Measurements from ENCODE around the gene MYRFL.

MYRFL gene

DNA sequence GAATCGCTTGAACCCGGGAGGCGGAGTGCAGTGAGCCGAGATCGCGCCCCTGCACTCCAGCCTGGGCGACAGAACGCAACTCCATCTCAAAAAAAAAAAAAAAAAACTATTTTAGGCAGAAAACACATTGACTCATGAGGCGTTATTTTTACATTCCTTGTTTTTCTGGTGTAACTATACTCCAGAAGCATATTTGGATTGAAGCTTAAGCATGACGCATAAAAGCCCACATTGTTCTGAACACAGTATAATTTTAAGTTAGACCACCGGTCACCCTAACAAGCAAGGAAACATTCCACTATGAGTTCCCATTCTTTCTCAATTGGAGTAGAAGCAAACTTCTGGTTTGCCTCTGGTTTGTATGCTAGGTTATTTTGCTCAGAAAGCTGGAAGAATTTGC is 173.0 kb downstream of the MYRFL start:
- no peak overlapping the region for H3K4me3 ChIP-seq (ENCODE audit: control insufficient read depth, low read depth, low read length)
- TF ChIP-seq, protein P1, sequence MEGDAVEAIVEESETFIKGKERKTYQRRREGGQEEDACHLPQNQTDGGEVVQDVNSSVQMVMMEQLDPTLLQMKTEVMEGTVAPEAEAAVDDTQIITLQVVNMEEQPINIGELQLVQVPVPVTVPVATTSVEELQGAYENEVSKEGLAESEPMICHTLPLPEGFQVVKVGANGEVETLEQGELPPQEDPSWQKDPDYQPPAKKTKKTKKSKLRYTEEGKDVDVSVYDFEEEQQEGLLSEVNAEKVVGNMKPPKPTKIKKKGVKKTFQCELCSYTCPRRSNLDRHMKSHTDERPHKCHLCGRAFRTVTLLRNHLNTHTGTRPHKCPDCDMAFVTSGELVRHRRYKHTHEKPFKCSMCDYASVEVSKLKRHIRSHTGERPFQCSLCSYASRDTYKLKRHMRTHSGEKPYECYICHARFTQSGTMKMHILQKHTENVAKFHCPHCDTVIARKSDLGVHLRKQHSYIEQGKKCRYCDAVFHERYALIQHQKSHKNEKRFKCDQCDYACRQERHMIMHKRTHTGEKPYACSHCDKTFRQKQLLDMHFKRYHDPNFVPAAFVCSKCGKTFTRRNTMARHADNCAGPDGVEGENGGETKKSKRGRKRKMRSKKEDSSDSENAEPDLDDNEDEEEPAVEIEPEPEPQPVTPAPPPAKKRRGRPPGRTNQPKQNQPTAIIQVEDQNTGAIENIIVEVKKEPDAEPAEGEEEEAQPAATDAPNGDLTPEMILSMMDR (conservative IDR thresholded peaks at IDR 0.05; ENCODE audit: control insufficient read depth, insufficient read depth, low read depth, low read length) = no peak
- no peak for DNase-seq (ENCODE audit: low read depth)

DNA sequence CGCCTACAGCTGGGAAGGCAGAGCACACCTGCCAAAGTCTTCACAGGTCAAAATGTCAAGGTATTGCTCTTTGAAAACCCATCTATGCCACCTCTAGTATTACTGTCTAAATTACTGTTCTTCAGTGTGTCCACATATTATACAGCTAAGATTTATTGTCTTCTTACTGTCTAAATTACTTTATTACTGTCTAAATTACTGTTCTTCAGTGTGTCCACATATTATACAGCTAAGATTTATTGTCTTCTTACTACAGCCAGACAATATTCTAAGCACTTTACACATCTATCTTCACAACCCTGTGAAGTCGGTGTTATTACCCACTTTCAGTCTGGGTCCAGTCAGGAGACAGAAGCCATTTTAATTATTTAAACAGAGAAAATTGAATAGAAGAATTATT is 173.9 kb downstream of the MYRFL start:
- no peak overlapping the region for H3K4me3 ChIP-seq (ENCODE audit: control insufficient read depth, low read depth, low read length)
- no peak for DNase-seq (ENCODE audit: low read depth)
- TF ChIP-seq, protein P1 (conservative IDR thresholded peaks at IDR 0.05; ENCODE audit: control insufficient read depth, insufficient read depth, low read depth, low read length) = no peak

DNA sequence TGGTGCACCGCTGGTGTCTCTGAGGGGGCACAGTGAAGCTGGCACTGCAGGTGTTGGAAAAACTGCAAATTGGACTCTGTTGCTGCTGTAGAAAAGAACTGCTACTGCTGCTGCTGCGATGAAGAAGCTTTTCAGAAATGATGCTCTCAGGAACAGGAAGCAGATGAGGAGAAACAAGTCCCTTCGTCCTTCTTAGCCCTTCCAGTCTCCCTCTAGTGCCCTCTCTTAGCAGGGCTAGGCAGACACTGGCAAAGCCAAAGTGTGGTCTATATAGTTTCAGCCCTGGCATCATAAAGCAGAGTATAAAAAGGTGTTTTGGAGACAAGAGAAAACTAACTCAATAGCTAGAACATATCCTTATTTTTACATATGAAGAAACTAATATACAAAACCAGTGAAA is 174.5 kb downstream of the MYRFL start:
- no peak for DNase-seq (ENCODE audit: low read depth)
- TF ChIP-seq, protein P1 (conservative IDR thresholded peaks at IDR 0.05; ENCODE audit: control insufficient read depth, insufficient read depth, low read depth, low read length) = no peak
- no peak overlapping the region for H3K4me3 ChIP-seq (ENCODE audit: control insufficient read depth, low read depth, low read length)

DNA sequence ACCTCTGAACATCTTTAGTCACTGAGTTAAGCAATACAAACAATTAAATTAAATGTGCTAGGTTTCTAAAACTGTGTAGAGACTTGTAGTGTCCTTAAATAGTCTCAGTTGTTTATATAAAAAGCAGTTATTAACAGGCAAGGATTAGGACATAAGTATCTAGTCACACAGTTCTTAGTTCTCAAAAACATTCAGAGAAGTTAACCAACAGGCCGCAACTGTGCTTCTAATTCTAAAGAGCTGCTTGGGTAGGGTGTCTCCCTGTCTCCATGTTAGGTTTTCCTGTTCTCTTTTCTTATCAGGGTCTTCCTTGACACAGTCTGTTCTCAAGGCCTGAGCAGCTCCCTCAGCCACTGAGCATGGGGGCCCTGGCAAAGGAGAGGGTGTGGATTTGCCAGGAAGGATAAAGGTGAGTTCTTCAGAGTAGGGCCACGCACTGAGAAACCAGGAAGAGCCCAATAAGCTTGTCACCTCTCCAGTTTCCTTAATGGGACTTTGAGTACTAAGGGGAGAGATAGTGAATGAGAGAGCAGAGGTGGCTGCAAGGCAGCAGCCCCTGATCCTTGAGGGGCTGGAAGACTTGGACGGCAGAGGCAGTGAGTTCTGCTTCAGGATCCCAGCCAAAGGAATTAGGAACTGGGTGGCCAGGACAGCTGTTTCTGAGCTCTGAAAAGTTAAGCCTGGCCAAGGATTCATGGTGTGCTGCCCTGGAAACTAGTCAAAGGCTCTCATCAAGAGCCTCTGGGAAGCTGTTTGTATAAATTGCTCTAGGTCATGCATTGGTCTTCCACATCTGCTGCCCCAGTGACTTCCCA is 177.3 kb downstream of the MYRFL start:
- DNase-seq (ENCODE audit: low read depth) = no peak
- TF ChIP-seq, protein P1 (conservative IDR thresholded peaks at IDR 0.05; ENCODE audit: control insufficient read depth, insufficient read depth, low read depth, low read length) = no peak
- H3K4me3 ChIP-seq (ENCODE audit: control insufficient read depth, low read depth, low read length) = no peak overlapping the region

DNA sequence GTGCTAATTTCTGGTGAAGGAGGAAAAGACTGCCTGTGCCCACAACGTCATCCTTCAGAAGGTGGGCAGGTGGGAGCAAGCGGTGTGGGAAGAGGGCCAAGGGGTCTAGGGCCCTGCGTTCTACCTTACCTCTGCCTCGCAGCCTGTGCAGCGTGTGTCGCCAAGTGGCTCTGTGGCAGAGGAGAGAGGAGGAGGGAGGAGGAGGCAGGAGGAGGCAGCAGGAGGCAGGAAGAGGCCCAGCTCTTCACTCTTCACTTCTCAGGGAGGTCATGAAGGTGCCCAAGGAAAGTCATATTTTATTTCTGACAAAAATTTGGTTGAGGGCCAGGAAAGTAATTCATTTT is 177.9 kb downstream of the MYRFL start:
- H3K4me3 ChIP-seq (ENCODE audit: control insufficient read depth, low read depth, low read length) = no peak overlapping the region
- TF ChIP-seq, protein P1 (conservative IDR thresholded peaks at IDR 0.05; ENCODE audit: control insufficient read depth, insufficient read depth, low read depth, low read length) = no peak
- DNase-seq (ENCODE audit: low read depth) = no peak

DNA sequence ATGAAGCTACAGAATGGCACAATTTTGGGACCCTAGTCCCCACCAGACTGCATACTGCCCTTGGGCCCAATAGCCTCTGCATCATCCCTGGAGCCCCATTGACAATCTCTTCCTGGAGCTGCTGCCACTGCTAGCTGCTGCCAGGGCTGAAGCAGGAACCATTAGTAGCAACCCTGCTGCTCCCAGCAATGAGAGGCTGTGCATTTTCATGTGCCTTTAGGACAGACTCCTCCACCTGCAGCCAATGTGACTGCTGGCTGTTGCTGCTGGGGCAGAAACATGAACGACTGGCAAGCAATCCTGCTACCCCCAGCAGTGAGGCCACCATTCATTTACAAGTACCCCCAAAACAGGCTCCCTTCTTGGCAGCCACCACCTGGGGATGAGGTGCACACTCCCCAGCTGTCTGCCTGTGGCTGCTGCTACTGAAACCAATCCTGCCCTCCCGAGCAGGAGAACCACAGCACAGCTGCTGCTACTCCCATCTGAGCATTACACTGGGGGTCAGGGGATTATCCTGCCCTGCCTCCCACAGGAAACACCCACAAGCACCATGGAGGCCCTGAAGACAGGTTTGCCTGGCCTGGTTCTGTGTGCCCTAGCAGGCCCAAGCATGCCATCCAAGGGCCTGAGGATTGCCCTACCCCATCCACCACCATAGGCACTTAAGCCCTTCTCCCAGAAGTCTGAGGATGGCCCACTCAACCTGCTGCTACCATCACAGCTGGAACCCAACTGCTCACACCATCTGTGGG is 181.0 kb downstream of the MYRFL start:
- TF ChIP-seq, protein P1 (conservative IDR thresholded peaks at IDR 0.05; ENCODE audit: control insufficient read depth, insufficient read depth, low read depth, low read length) = no peak
- H3K4me3 ChIP-seq (ENCODE audit: control insufficient read depth, low read depth, low read length) = no peak overlapping the region
- DNase-seq (ENCODE audit: low read depth) = no peak
